LNCaP clone FGC (cell line): ENCODE results near the gene XYLT1.

Source experiments
- DNase-seq: peaks from one replicate; pipeline ENCODE4 v3.0.0-alpha.2; 2011; ENCODE audit warnings: low read depth
- H3K4me3 ChIP-seq: 2 replicates; pipeline ENCODE4 v1.5.1; 2011; ENCODE audit warnings: mild to moderate bottlenecking, low read depth, low read length, control low read depth
- TF ChIP-seq, protein P1 (sequence below): IDR thresholded peaks from 2 replicates; pipeline ENCODE4 v1.5.1; 2012; ENCODE audit warnings: mild to moderate bottlenecking; ENCODE audit not compliant: control insufficient read depth, insufficient read depth; ENCODE audit errors: extremely low read depth

The XYLT1 gene, protein sequence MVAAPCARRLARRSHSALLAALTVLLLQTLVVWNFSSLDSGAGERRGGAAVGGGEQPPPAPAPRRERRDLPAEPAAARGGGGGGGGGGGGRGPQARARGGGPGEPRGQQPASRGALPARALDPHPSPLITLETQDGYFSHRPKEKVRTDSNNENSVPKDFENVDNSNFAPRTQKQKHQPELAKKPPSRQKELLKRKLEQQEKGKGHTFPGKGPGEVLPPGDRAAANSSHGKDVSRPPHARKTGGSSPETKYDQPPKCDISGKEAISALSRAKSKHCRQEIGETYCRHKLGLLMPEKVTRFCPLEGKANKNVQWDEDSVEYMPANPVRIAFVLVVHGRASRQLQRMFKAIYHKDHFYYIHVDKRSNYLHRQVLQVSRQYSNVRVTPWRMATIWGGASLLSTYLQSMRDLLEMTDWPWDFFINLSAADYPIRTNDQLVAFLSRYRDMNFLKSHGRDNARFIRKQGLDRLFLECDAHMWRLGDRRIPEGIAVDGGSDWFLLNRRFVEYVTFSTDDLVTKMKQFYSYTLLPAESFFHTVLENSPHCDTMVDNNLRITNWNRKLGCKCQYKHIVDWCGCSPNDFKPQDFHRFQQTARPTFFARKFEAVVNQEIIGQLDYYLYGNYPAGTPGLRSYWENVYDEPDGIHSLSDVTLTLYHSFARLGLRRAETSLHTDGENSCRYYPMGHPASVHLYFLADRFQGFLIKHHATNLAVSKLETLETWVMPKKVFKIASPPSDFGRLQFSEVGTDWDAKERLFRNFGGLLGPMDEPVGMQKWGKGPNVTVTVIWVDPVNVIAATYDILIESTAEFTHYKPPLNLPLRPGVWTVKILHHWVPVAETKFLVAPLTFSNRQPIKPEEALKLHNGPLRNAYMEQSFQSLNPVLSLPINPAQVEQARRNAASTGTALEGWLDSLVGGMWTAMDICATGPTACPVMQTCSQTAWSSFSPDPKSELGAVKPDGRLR

GRCh38 chr16:17470908-17471718 is at the start of gene XYLT1:
XYLT1 (minus strand) TSS chr16:17470960; CDS start chr16:17470796, 164 bp downstream.
- no peak within 1 kb of the TSS for H3K4me3 ChIP-seq
- TF ChIP-seq, protein P1, sequence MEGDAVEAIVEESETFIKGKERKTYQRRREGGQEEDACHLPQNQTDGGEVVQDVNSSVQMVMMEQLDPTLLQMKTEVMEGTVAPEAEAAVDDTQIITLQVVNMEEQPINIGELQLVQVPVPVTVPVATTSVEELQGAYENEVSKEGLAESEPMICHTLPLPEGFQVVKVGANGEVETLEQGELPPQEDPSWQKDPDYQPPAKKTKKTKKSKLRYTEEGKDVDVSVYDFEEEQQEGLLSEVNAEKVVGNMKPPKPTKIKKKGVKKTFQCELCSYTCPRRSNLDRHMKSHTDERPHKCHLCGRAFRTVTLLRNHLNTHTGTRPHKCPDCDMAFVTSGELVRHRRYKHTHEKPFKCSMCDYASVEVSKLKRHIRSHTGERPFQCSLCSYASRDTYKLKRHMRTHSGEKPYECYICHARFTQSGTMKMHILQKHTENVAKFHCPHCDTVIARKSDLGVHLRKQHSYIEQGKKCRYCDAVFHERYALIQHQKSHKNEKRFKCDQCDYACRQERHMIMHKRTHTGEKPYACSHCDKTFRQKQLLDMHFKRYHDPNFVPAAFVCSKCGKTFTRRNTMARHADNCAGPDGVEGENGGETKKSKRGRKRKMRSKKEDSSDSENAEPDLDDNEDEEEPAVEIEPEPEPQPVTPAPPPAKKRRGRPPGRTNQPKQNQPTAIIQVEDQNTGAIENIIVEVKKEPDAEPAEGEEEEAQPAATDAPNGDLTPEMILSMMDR: no peak
- no peak for DNase-seq

DNA sequence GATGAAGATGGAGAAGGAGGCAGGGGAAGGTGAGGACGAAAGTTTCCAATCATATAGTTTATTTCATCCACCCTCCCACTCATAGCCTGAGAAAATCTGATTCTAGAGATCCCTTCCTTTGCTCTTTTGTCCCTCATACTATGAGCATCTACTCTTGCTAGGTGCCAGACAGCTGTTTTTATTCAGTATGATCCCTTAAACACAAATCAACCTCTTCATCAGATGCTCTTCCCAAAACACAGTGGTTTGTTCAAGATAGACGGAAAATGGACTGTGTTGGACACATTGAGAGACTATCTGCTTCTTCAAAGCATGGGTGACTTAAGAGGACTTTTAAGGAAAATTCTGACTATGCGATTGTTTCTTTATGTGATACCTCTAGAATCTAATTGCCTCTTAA is 49.4 kb upstream of the XYLT1 start:
- TF ChIP-seq, protein P1: no peak
- DNase-seq: no peak
- no peak overlapping the region for H3K4me3 ChIP-seq

DNA sequence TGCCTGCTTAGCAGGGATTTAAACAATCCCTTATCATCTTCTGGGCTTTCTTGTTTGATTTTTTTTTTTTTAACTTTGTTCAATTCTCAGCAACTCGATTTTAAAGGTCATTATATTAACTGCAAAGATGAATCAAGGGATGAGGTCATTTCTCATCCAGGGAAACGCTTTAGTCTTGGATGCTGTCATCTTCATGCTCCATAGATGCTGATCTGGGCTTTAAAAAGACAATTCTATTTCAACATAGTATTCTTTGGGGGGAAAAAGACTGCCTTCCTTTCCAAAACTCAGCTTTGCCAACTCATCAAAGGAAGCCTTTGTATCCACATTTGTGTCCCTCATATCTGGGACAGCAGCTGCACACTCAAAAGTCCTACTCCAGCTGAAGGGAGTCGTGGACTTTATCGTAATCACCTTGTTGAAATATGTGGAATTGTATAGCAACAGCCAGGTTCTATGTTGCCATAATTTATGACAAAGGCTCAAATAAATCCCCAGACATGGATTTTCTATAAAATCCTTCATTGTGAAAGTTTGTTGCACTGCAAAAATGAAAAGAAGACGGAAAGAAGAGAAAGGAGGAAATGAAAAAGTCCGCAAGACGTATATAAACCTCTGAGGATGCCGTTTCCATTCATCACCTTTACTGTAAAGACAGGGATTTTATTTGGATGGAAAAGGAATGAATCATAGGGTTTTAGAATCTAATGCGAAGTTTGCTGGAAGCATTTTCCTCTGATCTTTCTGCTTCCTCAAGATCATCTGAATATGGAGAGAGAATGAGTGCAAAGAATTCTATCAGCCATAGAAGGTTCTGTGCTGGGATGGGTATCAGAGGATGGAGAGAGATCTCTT is 48.6 kb upstream of the XYLT1 start:
- TF ChIP-seq, protein P1: no peak
- no peak for DNase-seq
- H3K4me3 ChIP-seq: no peak overlapping the region

DNA sequence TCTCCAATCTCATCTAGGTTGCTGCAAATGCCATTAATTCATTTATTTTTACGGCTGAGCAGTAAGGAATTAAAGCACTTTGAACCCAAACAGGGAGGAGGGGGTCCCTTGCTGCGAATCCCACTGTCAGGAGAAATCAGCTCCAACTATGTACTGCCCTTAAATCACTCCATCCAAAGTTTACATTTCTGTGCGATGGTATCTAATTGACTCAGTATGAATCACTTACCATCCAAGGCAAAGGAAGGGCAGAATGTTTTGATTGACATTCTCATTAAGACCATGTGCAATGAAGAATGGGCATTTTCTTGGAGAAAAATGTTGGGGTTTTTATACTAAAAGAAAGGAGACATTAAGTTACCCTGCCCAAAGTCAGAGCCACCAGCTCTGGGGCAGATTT is 47.7 kb upstream of the XYLT1 start:
- TF ChIP-seq, protein P1: no peak
- no peak for DNase-seq

DNA sequence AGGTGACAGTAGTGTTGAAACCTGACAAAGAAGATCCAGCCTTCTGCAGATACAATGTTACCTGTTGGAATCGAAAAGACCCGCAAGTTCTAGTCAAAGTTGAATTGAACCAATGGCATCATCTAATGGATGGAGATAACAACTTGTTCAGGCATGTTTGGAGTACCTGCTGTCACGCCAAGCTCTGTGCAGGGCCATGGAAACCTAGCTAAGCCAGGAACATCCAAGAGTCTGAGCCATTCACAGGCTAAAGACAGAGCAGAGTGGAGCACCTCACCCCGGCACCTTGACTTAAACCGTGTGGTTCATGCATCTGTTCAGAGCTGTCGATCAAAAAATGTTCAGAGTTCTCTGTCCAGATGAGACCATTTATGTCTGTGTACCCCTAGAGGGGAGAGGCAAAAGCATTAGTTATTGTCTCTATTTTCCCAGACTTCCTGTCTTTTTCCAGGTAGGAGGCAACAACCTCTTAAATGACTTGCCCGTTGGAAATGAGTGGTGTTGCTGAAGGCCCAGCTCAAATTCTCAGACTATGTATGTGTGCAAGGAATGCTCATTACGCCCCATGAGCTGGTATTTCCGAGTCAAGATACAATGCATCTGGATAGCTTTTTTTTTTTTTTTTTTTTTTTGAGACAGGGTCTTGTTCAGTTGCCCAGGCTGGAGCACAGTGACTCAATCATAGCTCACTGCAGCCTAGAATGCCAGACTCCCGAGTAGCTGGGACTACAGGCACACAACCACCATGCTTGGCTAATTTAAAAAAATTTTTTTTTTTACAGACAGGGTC is 44.9 kb upstream of the XYLT1 start:
- no peak for DNase-seq
- H3K4me3 ChIP-seq: no peak overlapping the region
- TF ChIP-seq, protein P1: no peak

More for the DNA sequence above, 47.7 kb upstream of the XYLT1 start:
- H3K4me3 ChIP-seq: no peak overlapping the region
